GM12872 (cell line): ENCODE results near the gene RSRC1.

Experiments
- TF ChIP-seq, protein P1 (sequence below): IDR thresholded peaks from 3 replicates; pipeline ENCODE4 v1.5.1; 2011; ENCODE audit warnings: low read depth, mild to moderate bottlenecking, low read length, moderate library complexity; ENCODE audit not compliant: insufficient read depth

Gene RSRC1

GRCh38 chr3:158105710-158106253 is 4.1 kb upstream of the RSRC1 start:
- TF ChIP-seq, protein P1, sequence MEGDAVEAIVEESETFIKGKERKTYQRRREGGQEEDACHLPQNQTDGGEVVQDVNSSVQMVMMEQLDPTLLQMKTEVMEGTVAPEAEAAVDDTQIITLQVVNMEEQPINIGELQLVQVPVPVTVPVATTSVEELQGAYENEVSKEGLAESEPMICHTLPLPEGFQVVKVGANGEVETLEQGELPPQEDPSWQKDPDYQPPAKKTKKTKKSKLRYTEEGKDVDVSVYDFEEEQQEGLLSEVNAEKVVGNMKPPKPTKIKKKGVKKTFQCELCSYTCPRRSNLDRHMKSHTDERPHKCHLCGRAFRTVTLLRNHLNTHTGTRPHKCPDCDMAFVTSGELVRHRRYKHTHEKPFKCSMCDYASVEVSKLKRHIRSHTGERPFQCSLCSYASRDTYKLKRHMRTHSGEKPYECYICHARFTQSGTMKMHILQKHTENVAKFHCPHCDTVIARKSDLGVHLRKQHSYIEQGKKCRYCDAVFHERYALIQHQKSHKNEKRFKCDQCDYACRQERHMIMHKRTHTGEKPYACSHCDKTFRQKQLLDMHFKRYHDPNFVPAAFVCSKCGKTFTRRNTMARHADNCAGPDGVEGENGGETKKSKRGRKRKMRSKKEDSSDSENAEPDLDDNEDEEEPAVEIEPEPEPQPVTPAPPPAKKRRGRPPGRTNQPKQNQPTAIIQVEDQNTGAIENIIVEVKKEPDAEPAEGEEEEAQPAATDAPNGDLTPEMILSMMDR: no peak

- TF ChIP-seq, protein P1: no peak
Observed at GRCh38 chr3:158106766-158107471, 3.0 kb upstream of the RSRC1 start.

GRCh38 chr3:158107605-158108444 is 2.1 kb upstream of the RSRC1 start:
- TF ChIP-seq, protein P1: no peak

DNA sequence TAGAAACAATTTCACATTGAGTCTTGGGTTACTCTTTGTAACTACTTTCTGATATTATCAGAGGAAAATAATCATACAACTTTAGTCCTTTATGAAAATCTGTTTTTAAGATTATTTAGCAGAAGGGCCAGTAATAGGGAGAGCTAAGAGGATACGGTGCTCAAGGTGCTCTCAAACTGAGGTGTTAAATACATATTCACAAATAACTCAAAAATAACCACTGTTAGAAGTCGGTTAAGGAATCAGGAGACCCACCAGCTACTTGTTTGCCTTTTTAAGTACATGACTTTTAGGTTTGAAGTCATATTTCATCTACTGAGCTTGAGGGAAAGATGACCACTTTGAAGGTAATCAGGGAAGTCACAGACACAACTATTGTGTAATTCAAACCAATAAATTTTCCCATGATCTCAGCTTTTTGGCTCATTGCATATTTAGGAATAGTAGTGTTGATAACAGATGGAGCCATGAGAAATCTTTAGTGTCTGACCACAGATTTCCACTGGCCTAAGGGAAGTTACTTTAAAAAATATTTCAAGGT is 1.4 kb upstream of the RSRC1 start:
- TF ChIP-seq, protein P1: no peak

DNA sequence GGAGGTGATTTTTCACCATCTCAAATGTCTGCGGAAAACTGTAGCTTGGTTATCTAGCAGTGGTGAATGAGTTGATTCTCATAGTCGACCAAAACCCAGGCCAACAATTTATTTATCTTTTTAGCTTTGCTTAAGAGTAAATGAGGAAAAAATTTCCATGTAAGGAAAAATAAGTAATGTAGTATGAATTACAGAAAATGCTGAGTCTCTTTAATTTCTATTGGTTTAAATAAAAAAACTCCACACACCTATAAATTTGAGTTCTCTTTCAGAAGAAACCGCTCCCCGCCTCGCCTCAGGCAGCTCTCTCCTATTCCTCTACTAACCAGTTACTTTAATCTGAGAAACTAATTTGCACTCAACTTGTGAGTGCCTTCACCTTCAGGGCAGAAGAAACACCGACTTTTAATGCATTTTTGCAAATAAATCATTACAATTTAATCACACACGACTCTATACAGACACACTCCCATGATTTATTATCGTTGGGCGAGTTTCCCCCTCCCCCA is 540 bp upstream of the RSRC1 start:
- TF ChIP-seq, protein P1: no peak

DNA sequence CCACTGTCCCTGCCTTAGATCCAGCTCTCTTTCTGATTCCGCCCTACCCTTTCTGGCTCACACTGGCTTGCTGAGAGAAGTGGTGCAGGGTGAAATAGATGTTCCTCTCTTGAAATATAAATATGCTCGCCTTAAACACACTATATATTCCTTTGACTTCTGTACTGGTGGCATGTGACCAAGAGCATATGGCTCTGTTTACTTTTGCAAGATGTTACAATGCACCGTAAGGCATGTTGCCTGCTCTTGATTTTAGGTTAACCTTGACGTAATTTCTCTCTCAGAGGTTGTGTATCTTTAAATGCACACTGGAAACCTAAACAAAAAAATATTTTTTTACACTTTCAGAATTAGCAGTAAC is 749 bp downstream of the RSRC1 start:
- TF ChIP-seq, protein P1: no peak

DNA sequence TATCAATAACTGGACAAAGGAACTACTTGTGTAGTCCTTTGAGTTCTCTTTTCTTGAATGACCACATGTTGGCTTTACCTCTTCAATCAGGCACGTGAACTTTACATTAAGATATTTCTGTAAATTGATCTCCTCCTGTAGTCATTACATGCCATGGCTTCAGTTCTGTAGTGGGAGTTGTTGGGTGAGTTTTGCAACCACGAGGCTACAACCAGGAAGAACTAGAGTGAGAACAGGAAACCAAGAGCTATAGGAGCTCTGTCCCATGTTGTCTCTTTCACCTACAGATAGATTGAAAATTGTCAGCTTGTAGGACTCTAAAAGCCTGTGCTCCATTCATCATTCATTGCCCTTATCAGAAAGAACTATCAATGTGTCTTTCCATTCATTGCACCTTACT is 2.0 kb downstream of the RSRC1 start:
- TF ChIP-seq, protein P1: no peak
